Right ventricle myocardium inferior (tissue), 1 donor: Measurements from ENCODE around the gene ADAMTS7. TPM values are rescaled to one million over a fixed set of nuclear protein-coding genes. Genes with fewer than 3 reads are reported as not detected.
A peak's percentile ranks its signal among the peaks of the same experiment; 100 is the strongest.

ENCODE experiments used
- ATAC-seq: fragments of 200-7000 bp; cut with Tn5 transposase; one replicate; pipeline ENCODE4 v1.9.1; 2020; ENCODE audit warnings: mild to moderate bottlenecking, moderate library complexity
- DNase-seq: peaks from one replicate; pipeline ENCODE4 v3.0.0; 2021; ENCODE audit errors: missing footprints
- intact Hi-C: fragments of 100-400 bp; cut with DNase I; formaldehyde crosslinking; loops from one replicate; pipeline ENCODE4 v1.11.0; 2022
- total RNA-seq: library from RNA; stranded (reverse); fragmentation: NEBNext Ultra II Directional; extraction: Animal tissue kit (Norgen Biotek cat#: 25700); gene quantifications from one replicate; pipeline ENCODE4 v1.2.1, GENCODE V29; 2021
- donor health status: DM: no; HTN: yes; CAD: no; lungs with severe emphysema.

Gene ADAMTS7
- total RNA-seq, 1 donor from 2014 or later, result 32.1 TPM

GRCh38 chr15:78717956-78718656, 93.2 kb downstream of the ADAMTS7 start:
- ATAC-seq (no peak), DNase-seq (no peak)
- intact Hi-C loops, result no loop called here

GRCh38 chr15:78716651-78717050, 94.6 kb downstream of the ADAMTS7 start:
- intact Hi-C loops, result no loop called here
- ATAC-seq, result no peak
- no peak for DNase-seq

GRCh38 chr15:78715930-78716329, 95.3 kb downstream of the ADAMTS7 start:
- intact Hi-C loops, result no loop called here
- ATAC-seq, result no peak

GRCh38 chr15:78715434-78715833, 95.8 kb downstream of the ADAMTS7 start:
- intact Hi-C loops, result no loop called here
- DNase-seq (no peak), ATAC-seq (no peak)

More at GRCh38 chr15:78715930-78716329, 95.3 kb downstream of the ADAMTS7 start:
- no peak for DNase-seq

GRCh38 chr15:78714890-78715289, 96.4 kb downstream of the ADAMTS7 start:
- intact Hi-C loops, result no loop called here
- ATAC-seq, result no peak
- no peak for DNase-seq

GRCh38 chr15:78712797-78713515, 98.3 kb downstream of the ADAMTS7 start:
- intact Hi-C loops, result no loop called here
- ATAC-seq (no peak), DNase-seq (no peak)

GRCh38 chr15:78711638-78712037, 99.6 kb downstream of the ADAMTS7 start:
- ATAC-seq (no peak), DNase-seq (no peak)
- intact Hi-C loops, result no loop called here

- peak; percentile 92 for ATAC-seq
- DNase-seq, result peak; percentile 82
- intact Hi-C loops, result loop anchor here (1.0 kb wide), 2 partner anchors 71 to 91 kb away; no protein-coding TSS in a partner anchor
Observed at GRCh38 chr15:78709263-78709882, 101.9 kb downstream of the ADAMTS7 start.

Other genes with a start within 250 kb of the ADAMTS7 start
- gene CHRNA5, start 245.9 kb downstream of the ADAMTS7 start, total RNA-seq, result 3.7 TPM
- 0.08 TPM for gene CHRNA3, start 190.5 kb downstream of the ADAMTS7 start, total RNA-seq
- gene CHRNB4, start 170.3 kb downstream of the ADAMTS7 start, total RNA-seq, result not detected
- gene MORF4L1, start 61.4 kb upstream of the ADAMTS7 start, total RNA-seq, result 333 TPM
- 67.8 TPM for gene CTSH, start 133.6 kb upstream of the ADAMTS7 start, total RNA-seq